Measurements from ENCODE around the gene STAT5B. TPM values are rescaled to one million over a fixed set of nuclear protein-coding genes. Genes with fewer than 3 reads are reported as not detected.

The STAT5B gene
- polyA plus RNA-seq, 2 donors: 14.0 to 14.4 TPM

- peaks cover 0 to 3% of the 10 kb centered on the region in 2 donors for H3K4me1 ChIP-seq (ENCODE audit: control insufficient read depth in 2 of 2, insufficient read depth in 2 of 2, low read length in 1 of 2)
- no peaks in the 10 kb centered on the region for H3K9me3 ChIP-seq (ENCODE audit: control insufficient read depth in 2 of 2, insufficient read depth in 1 of 2, low read depth in 1 of 2, low read length in 1 of 2)
- no peak overlapping the region for H3K27ac ChIP-seq (ENCODE audit: low read depth in 2 of 2, low read length in 1 of 2)
- H3K27me3 ChIP-seq (ENCODE audit: control insufficient read depth in 1 of 2, insufficient read depth in 2 of 2, low read length in 2 of 2): no peaks in the 10 kb centered on the region
- no peak overlapping the region for H3K4me3 ChIP-seq (ENCODE audit: low read depth in 1 of 2, low read length in 2 of 2)
- WGBS, 2 donors: 89 to 93% methylated on average over 4 of the region's 4 CpGs
- H3K36me3 ChIP-seq (ENCODE audit: control insufficient read depth in 2 of 2, insufficient read depth in 2 of 2, low read length in 1 of 2): no peaks in the 10 kb centered on the region
Observed at GRCh38 chr17:42279776-42280630, 3.8 kb upstream of the STAT5B start.

DNA sequence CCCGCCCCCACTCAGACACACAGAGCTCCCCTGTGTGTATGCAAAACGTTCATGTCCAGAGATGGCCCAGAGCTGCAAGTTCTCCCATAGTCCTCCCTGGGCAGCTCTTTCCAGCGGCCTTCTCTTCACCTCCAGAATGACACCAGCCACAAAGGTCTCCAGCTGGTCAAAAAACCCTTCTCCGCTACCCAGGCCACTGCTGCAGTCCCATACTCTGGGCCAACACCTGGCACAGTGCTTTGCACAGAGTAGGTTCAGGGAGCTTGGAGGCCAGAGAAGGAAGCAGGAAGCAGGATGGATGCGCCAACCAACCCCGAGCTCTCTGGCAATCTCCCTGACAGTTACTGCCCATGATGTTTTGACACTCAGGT lies 1.1 kb upstream of the STAT5B start:
- WGBS, 2 donors: 53 to 63% methylated on average over 6 of the region's 6 CpGs
- Histone ChIP-seq H3K4me3 (ENCODE audit: low read depth in 1 of 2, low read length in 2 of 2) (peak overlapping the region in 1 of 2 donors; percentile 90), H3K27ac (ENCODE audit: low read depth in 2 of 2, low read length in 1 of 2) (peak overlapping the region; percentile 66 to 89), H3K27me3 (ENCODE audit: control insufficient read depth in 1 of 2, insufficient read depth in 2 of 2, low read length in 2 of 2) (no peaks in the 10 kb centered on the region), H3K36me3 (ENCODE audit: control insufficient read depth in 2 of 2, insufficient read depth in 2 of 2, low read length in 1 of 2) (no peaks in the 10 kb centered on the region), H3K4me1 (ENCODE audit: control insufficient read depth in 2 of 2, insufficient read depth in 2 of 2, low read length in 1 of 2) (no peaks in the 10 kb centered on the region), H3K9me3 (ENCODE audit: control insufficient read depth in 2 of 2, insufficient read depth in 1 of 2, low read depth in 1 of 2, low read length in 1 of 2) (no peaks in the 10 kb centered on the region)

DNA sequence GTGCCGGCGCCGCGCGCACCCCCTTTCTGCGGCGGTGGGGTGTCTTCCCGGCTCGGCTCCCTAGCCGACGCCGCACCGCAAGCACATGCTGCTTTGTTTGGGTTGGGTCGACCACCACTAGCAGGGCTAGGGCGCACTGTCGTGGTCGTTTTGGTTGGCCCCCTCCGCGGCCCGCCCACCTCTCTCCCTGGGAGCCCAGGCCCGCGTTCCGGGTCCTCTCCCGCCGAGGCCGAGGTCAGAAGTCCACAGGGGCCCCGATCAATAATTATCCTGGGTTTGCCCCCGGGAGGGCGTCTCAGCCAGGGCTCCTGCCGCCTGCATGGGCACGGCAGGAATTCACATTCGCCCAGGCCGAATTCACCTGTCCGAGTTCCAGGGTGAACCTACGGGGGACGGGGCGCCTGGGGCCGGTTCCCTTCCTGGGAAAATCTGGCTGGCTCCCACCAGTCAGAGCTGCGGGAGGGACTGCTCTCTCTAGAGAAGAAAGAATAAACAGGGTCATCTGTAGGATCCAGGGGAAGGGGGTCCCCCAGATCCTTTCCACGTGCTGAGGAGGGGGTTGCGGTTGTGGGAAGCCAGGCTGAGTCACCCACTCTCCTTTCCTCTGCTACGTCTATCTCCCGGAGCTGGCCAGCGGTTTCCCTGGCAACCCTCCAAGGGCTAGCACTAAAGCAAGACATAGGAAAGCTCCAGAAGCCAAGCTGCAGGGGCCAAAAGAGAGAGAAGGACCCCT lies 584 bp upstream of the STAT5B start:
- H3K9me3 ChIP-seq (ENCODE audit: control insufficient read depth in 2 of 2, insufficient read depth in 1 of 2, low read depth in 1 of 2, low read length in 1 of 2): no peaks in the 10 kb centered on the region
- WGBS, 2 donors: 1 to 3% methylated on average over 37 to 44 of the region's 44 CpGs
- no peaks in the 10 kb centered on the region for H3K4me1 ChIP-seq (ENCODE audit: control insufficient read depth in 2 of 2, insufficient read depth in 2 of 2, low read length in 1 of 2)
- H3K27ac ChIP-seq (ENCODE audit: low read depth in 2 of 2, low read length in 1 of 2): peak overlapping the region; percentile 66 to 89
- peak overlapping the region; percentile 74 to 90 for H3K4me3 ChIP-seq (ENCODE audit: low read depth in 1 of 2, low read length in 2 of 2)
- H3K27me3 ChIP-seq (ENCODE audit: control insufficient read depth in 1 of 2, insufficient read depth in 2 of 2, low read length in 2 of 2): no peaks in the 10 kb centered on the region
- H3K36me3 ChIP-seq (ENCODE audit: control insufficient read depth in 2 of 2, insufficient read depth in 2 of 2, low read length in 1 of 2): no peaks in the 10 kb centered on the region

GRCh38 chr17:42275527-42276358 lies 448 bp downstream of the STAT5B start:
- H3K9me3 ChIP-seq (ENCODE audit: control insufficient read depth in 2 of 2, insufficient read depth in 1 of 2, low read depth in 1 of 2, low read length in 1 of 2): no peaks in the 10 kb centered on the region
- H3K27me3 ChIP-seq (ENCODE audit: control insufficient read depth in 1 of 2, insufficient read depth in 2 of 2, low read length in 2 of 2): no peaks in the 10 kb centered on the region
- WGBS, 2 donors: 1% methylated on average over 46 to 82 of the region's 82 CpGs
- H3K27ac ChIP-seq (ENCODE audit: low read depth in 2 of 2, low read length in 1 of 2): peak overlapping the region; percentile 66 to 89
- no peaks in the 10 kb centered on the region for H3K36me3 ChIP-seq (ENCODE audit: control insufficient read depth in 2 of 2, insufficient read depth in 2 of 2, low read length in 1 of 2)
- no peaks in the 10 kb centered on the region for H3K4me1 ChIP-seq (ENCODE audit: control insufficient read depth in 2 of 2, insufficient read depth in 2 of 2, low read length in 1 of 2)
- H3K4me3 ChIP-seq (ENCODE audit: low read depth in 1 of 2, low read length in 2 of 2): peak overlapping the region; percentile 74 to 90

GRCh38 chr17:42274812-42275526 lies 1.2 kb downstream of the STAT5B start:
- H3K4me1 ChIP-seq (ENCODE audit: control insufficient read depth in 2 of 2, insufficient read depth in 2 of 2, low read length in 1 of 2): no peaks in the 10 kb centered on the region
- peak overlapping the region; percentile 30 to 66 for H3K27ac ChIP-seq (ENCODE audit: low read depth in 2 of 2, low read length in 1 of 2)
- no peaks in the 10 kb centered on the region for H3K9me3 ChIP-seq (ENCODE audit: control insufficient read depth in 2 of 2, insufficient read depth in 1 of 2, low read depth in 1 of 2, low read length in 1 of 2)
- no peaks in the 10 kb centered on the region for H3K27me3 ChIP-seq (ENCODE audit: control insufficient read depth in 1 of 2, insufficient read depth in 2 of 2, low read length in 2 of 2)
- peak overlapping the region; percentile 74 to 90 for H3K4me3 ChIP-seq (ENCODE audit: low read depth in 1 of 2, low read length in 2 of 2)
- H3K36me3 ChIP-seq (ENCODE audit: control insufficient read depth in 2 of 2, insufficient read depth in 2 of 2, low read length in 1 of 2): no peaks in the 10 kb centered on the region
- WGBS, 2 donors: 20 to 26% methylated on average over 13 of the region's 13 CpGs

DNA sequence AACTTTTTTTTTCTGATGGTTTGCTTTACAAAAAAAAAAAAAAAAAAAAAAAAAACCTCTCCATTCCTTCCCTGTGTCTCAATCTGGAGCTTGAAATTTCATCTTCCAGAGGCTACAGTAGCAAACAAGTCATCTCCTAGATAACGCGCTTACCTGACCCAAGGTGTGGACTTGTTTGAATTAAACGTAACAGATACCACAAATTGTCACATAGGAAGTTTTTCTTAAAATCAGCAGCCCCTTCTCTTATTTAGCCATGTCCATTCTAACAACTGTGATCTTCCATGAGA lies 2.0 kb downstream of the STAT5B start:
- H3K27me3 ChIP-seq (ENCODE audit: control insufficient read depth in 1 of 2, insufficient read depth in 2 of 2, low read length in 2 of 2): no peaks in the 10 kb centered on the region
- no peak overlapping the region for H3K27ac ChIP-seq (ENCODE audit: low read depth in 2 of 2, low read length in 1 of 2)
- H3K4me3 ChIP-seq (ENCODE audit: low read depth in 1 of 2, low read length in 2 of 2): no peak overlapping the region
- WGBS, 2 donors: 83 to 89% methylated on average over 3 of the region's 3 CpGs
- H3K4me1 ChIP-seq (ENCODE audit: control insufficient read depth in 2 of 2, insufficient read depth in 2 of 2, low read length in 1 of 2): no peaks in the 10 kb centered on the region
- no peaks in the 10 kb centered on the region for H3K36me3 ChIP-seq (ENCODE audit: control insufficient read depth in 2 of 2, insufficient read depth in 2 of 2, low read length in 1 of 2)
- no peaks in the 10 kb centered on the region for H3K9me3 ChIP-seq (ENCODE audit: control insufficient read depth in 2 of 2, insufficient read depth in 1 of 2, low read depth in 1 of 2, low read length in 1 of 2)

- H3K9me3 ChIP-seq (ENCODE audit: control insufficient read depth in 2 of 2, insufficient read depth in 1 of 2, low read depth in 1 of 2, low read length in 1 of 2): no peaks in the 10 kb centered on the region
- no peaks in the 10 kb centered on the region for H3K27me3 ChIP-seq (ENCODE audit: control insufficient read depth in 1 of 2, insufficient read depth in 2 of 2, low read length in 2 of 2)
- WGBS, 2 donors: 63 to 72% methylated on average over 7 of the region's 7 CpGs
- no peak overlapping the region for H3K27ac ChIP-seq (ENCODE audit: low read depth in 2 of 2, low read length in 1 of 2)
- H3K4me3 ChIP-seq (ENCODE audit: low read depth in 1 of 2, low read length in 2 of 2): no peak overlapping the region
- no peaks in the 10 kb centered on the region for H3K4me1 ChIP-seq (ENCODE audit: control insufficient read depth in 2 of 2, insufficient read depth in 2 of 2, low read length in 1 of 2)
- no peaks in the 10 kb centered on the region for H3K36me3 ChIP-seq (ENCODE audit: control insufficient read depth in 2 of 2, insufficient read depth in 2 of 2, low read length in 1 of 2)
Observed at GRCh38 chr17:42273474-42274252, 2.5 kb downstream of the STAT5B start.

GRCh38 chr17:42272162-42272907 lies 3.9 kb downstream of the STAT5B start:
- 71 to 72% methylated on average over 7 of the region's 7 CpGs for WGBS, 2 donors
- no peaks in the 10 kb centered on the region for H3K27me3 ChIP-seq (ENCODE audit: control insufficient read depth in 1 of 2, insufficient read depth in 2 of 2, low read length in 2 of 2)
- H3K4me1 ChIP-seq (ENCODE audit: control insufficient read depth in 2 of 2, insufficient read depth in 2 of 2, low read length in 1 of 2): no peaks in the 10 kb centered on the region
- H3K27ac ChIP-seq (ENCODE audit: low read depth in 2 of 2, low read length in 1 of 2): no peak overlapping the region
- no peak overlapping the region for H3K4me3 ChIP-seq (ENCODE audit: low read depth in 1 of 2, low read length in 2 of 2)
- no peaks in the 10 kb centered on the region for H3K36me3 ChIP-seq (ENCODE audit: control insufficient read depth in 2 of 2, insufficient read depth in 2 of 2, low read length in 1 of 2)
- H3K9me3 ChIP-seq (ENCODE audit: control insufficient read depth in 2 of 2, insufficient read depth in 1 of 2, low read depth in 1 of 2, low read length in 1 of 2): no peaks in the 10 kb centered on the region

Data from esophagus (tissue), 2 donors.